ENCODE measurements around the gene IMMP2L. TPM values are rescaled to one million over a fixed set of nuclear protein-coding genes. Genes with fewer than 3 reads are reported as not detected.

The IMMP2L gene
- polyA plus RNA-seq, 2 of the 4 experiments (the other 2 are of a cell fraction): 16.1 to 23.8 TPM

- no peak overlapping the region for H3K4me3 ChIP-seq
- CTCF ChIA-PET: interaction anchor here (0.8 to 1.5 kb wide), 2 partner anchors 50 to 272 kb away, joined by 3 read pairs; no protein-coding TSS in a partner anchor
- TF ChIP-seq EHMT2 (IDR thresholded peaks at IDR 0.05; ENCODE audit: low read depth) (no peak), ELK1 (IDR thresholded peaks at IDR 0.05; ENCODE audit: low read depth, low read length) (no peak), FOSB (CRISPR knock-in tag; IDR thresholded peaks at IDR 0.05) (no peak), MAX (IDR thresholded peaks at IDR 0.05) (no peak), CHD2 (IDR thresholded peaks at IDR 0.05; ENCODE audit: low read length, partially characterized antibody) (no peak), ZFP36 (IDR thresholded peaks at IDR 0.05; ENCODE audit: borderline replicate concordance, partially characterized antibody) (no peak), BCL3 (IDR thresholded peaks at IDR 0.05) (no peak)
- no peak overlapping the region for H3K27ac ChIP-seq
- no peaks in the 10 kb centered on the region for H3K9me3 ChIP-seq
- ATAC-seq (no peak), DNase-seq (ENCODE audit: low read depth in 1 of 2, low spot score in 1 of 2) (no peak), FAIRE-seq (no peak)
- 80% methylated on average over 4 of the region's 4 CpGs for whole genome bisulfite sequencing (ENCODE audit: missing lambda C conversion rate)
- H3K4me2 ChIP-seq: no peak overlapping the region
- POLR2A ChIA-PET: no interaction called here
- peaks cover 24% of the 10 kb centered on the region; the same call in 1 of the 3 replicates for H3K4me1 ChIP-seq
These were observed 302.3 kb downstream of the IMMP2L start for GRCh38 chr7:111259991-111260390.

- CTCF ChIA-PET: no interaction called here
- DNase-seq (ENCODE audit: low read depth in 1 of 2, low spot score in 1 of 2): no peak
- Histone ChIP-seq H3K4me2 (no peak overlapping the region), H3K27ac (no peak overlapping the region), H3K4me3 (no peak overlapping the region), H3K9me3 (no peaks in the 10 kb centered on the region), H3K4me1 (0 out of 3 replicates have a peak, but pooled peaks cover 13% of the 10 kb centered on the region)
- POLR2A ChIA-PET: no interaction called here
- no peak for ATAC-seq
- 52% methylated on average over 1 of the region's 1 CpG for WGBS (ENCODE audit: missing lambda C conversion rate)
- no peak for TF ChIP-seq BHLHE40 (IDR thresholded peaks at IDR 0.05; ENCODE audit: low read depth, low read length)
- no peak for TF ChIP-seq BCL3 (IDR thresholded peaks at IDR 0.05)
- TF ChIP-seq HMGXB4 (CRISPR knock-in tag; IDR thresholded peaks at IDR 0.05; ENCODE audit: borderline replicate concordance): no peak
- TF ChIP-seq FOXS1 (CRISPR knock-in tag; IDR thresholded peaks at IDR 0.05): no peak
- TF ChIP-seq TP53 (CRISPR knock-in tag; IDR thresholded peaks at IDR 0.05): no peak
- no peak for TF ChIP-seq RARB (CRISPR knock-in tag; IDR thresholded peaks at IDR 0.05)
- TF ChIP-seq GATA3 (IDR thresholded peaks at IDR 0.05; ENCODE audit: borderline replicate concordance): no peak
- TF ChIP-seq FOSB (CRISPR knock-in tag; IDR thresholded peaks at IDR 0.05): no peak
- no peak for TF ChIP-seq POLR2A (IDR thresholded peaks at IDR 0.05; ENCODE audit: low read length)
- TF ChIP-seq ATOH8 (CRISPR knock-in tag; IDR thresholded peaks at IDR 0.05; ENCODE audit: low read depth): no peak
- TF ChIP-seq ZNF302 (CRISPR knock-in tag; IDR thresholded peaks at IDR 0.05): no peak
- FAIRE-seq: no peak
These were observed 305.9 kb downstream of the IMMP2L start for GRCh38 chr7:111256391-111256790.

GRCh38 chr7:111255576-111255975 is 306.7 kb downstream of the IMMP2L start:
- ChIA-PET POLR2A (no interaction called here), CTCF (no interaction called here)
- Histone ChIP-seq H3K4me3 (no peak overlapping the region), H3K4me1 (0 out of 3 replicates have a peak, but pooled peaks cover 11% of the 10 kb centered on the region), H3K27ac (no peak overlapping the region), H3K4me2 (no peak overlapping the region), H3K9me3 (no peaks in the 10 kb centered on the region)
- FAIRE-seq (no peak), ATAC-seq (no peak), DNase-seq (ENCODE audit: low read depth in 1 of 2, low spot score in 1 of 2) (no peak)
- TF ChIP-seq NR3C1 (IDR thresholded peaks at IDR 0.05) (no peak), RAD21 (conservative IDR thresholded peaks at IDR 0.05 in 1 of 2, IDR thresholded peaks at IDR 0.05 in 1 of 2) (no peak), RFX5 (IDR thresholded peaks at IDR 0.05) (no peak), MAFK (IDR thresholded peaks at IDR 0.05; ENCODE audit: partially characterized antibody) (no peak), CBX2 (IDR thresholded peaks at IDR 0.05; ENCODE audit: borderline replicate concordance, low read depth) (no peak), POLR2AphosphoS2 (conservative IDR thresholded peaks at IDR 0.05; ENCODE audit: low read length) (no peak), RNF2 (IDR thresholded peaks at IDR 0.05; ENCODE audit: borderline replicate concordance, low read depth) (no peak), BCL3 (IDR thresholded peaks at IDR 0.05) (no peak), SREBF2 (IDR thresholded peaks at IDR 0.05) (no peak), HOXA7 (CRISPR knock-in tag; IDR thresholded peaks at IDR 0.05) (no peak)

All from A549 (cell line).